ENCODE results near the gene HIBADH. TPM values are rescaled to one million over a fixed set of nuclear protein-coding genes. Genes with fewer than 3 reads are reported as not detected.
"Not testable (repeated sequence)": the region's sequence is repeated elsewhere in the genome, so short reads cannot be mapped to it uniquely, and the experiment has no call there.

Gene HIBADH
- total RNA-seq, 1 experiment from 2014 or later, result 104 TPM

DNA sequence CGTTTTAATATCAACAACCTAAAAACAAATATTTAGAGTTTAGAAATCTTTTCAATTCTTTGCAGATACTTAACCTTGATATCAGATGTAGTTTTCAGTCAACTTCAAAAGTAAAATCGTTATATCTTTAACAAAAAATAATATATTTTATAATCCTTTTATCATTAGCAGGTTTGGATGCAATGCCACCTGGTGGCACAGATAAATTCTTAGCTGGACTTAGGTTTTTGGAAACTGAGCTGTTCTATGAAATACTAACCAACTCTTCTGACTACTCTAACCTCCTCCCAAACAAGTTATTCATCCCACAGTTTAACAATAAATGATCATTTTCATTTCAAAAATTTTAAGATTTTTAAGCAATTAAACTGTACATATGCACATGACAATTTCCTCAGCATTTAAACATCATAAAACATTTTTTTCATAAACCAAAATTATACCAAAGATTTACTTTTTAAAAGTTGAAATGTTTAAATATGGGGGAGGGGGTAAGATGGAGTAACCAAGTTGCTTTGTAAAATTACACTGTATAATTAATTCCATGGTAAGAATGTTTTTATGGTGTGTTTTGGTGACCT, 56.9 kb downstream of the HIBADH start:
- peak; percentile 33 for DNase-seq (ENCODE audit: extremely low read depth, low read depth)

DNA sequence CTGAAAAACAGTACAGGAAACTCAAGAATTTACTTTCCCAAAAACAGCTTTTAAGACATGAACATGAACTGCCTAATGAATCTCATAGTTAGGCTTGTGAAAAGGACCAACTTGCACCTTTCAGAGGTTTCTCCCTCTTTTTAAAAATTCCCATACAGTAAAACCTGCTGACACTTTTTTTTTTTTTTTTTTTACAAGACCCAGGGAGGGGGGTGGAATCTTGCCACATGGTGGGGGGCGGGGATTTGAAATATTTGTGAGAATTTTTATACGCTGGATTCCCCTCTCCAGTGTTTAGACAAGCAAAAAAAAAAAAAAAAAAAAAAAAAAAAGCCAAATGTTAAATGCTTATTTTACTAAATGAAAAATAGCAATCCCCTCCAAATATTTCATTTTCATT, 57.4 kb downstream of the HIBADH start:
- DNase-seq (ENCODE audit: extremely low read depth, low read depth), result no peak

DNA sequence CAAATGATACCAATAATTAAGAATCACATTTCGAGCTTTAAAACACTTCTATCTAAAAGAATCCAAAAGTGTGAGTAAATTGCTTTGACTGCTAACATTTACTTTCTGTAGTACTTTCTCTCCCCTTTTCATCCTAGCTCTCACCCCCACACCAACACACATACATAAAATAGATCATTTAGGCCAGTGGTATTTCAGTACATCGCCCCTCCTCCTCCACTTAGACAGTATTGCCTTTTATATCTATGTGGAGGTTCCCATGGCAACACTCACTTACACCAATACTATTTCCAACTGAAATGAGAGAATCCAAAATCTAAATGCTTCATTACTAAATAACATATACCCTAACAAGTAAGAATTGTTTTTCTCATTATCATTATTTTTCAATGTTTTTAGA, 58.9 kb downstream of the HIBADH start:
- DNase-seq (ENCODE audit: extremely low read depth, low read depth), result no peak

DNA sequence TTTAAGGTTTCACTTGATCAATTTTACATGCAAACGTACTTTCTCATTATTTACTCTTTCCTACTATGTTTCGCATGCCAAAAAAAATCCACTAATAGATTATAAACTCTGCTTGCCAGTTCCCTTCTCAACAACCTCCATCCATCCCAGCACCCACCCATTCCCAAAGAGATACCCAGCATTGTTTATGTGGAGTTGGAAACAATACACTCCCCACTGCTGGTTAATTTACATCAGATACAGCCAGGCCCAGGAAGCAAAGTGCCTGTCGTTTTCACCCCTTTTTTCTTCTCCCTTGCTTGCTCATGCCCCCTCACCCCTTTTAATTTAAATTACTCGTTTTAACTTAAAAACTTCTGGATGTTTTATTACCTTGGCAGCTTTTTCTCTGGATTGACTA, 59.9 kb downstream of the HIBADH start:
- no peak for DNase-seq (ENCODE audit: extremely low read depth, low read depth)

- DNase-seq (ENCODE audit: extremely low read depth, low read depth), result no peak
Measured at GRCh38 chr7:27601217-27601616, 61.5 kb downstream of the HIBADH start.

- DNase-seq (ENCODE audit: extremely low read depth, low read depth), result no peak
Measured at GRCh38 chr7:27600247-27600646, 62.4 kb downstream of the HIBADH start.

- DNase-seq (ENCODE audit: extremely low read depth, low read depth), result no peak
Measured at GRCh38 chr7:27595009-27595408, 67.7 kb downstream of the HIBADH start.

- no peak for DNase-seq (ENCODE audit: extremely low read depth, low read depth)
Measured at GRCh38 chr7:27593226-27593625, 69.5 kb downstream of the HIBADH start.

GRCh38 chr7:27590416-27590815, 72.3 kb downstream of the HIBADH start:
- no peak for DNase-seq (ENCODE audit: extremely low read depth, low read depth)

DNA sequence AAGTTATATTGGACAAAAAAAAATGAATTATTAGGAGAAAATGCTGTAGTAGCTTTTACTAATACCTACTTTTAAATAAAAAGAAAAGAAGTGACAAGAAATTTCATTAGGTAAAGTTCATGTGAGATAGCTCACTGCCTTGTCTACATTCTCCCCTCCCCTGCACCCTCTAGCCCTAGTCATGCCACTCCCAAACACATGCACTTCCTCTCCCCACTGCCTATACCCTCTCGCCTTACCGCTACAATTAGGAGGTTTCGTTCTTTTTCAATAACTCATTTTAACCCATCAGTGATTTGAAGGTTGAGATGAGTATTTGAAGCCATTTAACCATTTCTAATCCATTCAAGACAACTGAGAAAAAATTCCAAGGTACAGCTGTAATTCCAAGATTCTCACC, 75.3 kb downstream of the HIBADH start:
- no peak for DNase-seq (ENCODE audit: extremely low read depth, low read depth)

DNA sequence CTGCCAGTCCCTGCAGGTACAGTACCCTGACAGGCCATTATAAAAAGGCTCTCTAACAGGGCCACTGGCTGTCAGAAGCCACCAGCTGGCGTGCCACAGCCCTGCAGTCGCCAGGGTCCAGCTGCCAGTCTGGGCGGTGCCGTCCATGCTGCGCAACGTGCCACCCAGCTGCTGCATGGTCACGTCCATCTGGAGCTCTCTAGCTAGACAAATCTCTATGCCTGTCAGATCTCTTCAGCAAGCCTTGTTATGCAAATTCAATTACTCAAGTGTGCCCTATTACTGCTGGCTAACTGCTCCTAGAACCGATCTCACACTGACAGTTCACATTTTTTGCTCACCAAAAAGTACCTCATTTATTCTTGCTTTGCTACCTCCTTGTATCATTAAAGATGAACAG, 75.9 kb downstream of the HIBADH start:
- no peak for DNase-seq (ENCODE audit: extremely low read depth, low read depth)

DNA sequence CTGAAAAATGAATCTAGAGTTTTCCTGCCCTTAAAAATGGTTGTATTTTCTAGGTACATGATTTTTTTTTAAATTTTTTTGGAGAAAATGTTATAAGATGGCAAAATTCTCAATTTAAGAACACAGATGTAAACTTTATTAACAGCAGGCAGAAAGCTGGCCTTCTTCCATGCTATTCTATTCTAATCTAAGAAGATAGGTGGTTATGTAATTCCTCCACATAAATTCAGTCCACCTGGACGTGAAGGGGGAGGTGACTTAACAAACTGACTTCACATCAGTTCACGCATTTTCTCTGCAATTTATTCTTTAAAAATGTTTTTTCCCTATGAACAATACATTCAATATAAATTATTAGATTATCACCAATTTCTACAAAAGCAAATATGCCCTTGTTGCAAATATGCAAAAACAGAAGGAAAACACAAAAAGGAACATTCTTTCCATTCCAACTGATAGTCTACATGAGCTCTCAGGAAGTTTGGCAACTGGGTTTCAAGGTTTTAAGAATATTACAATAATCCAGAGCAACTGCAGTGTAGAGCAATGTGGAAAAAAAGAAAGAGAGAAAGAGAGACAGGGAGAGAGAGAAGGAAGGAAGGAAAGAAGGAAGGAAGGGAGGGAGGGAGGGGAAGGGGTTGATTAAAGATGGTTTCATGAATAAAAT, 76.8 kb downstream of the HIBADH start:
- DNase-seq (ENCODE audit: extremely low read depth, low read depth), result no peak

GRCh38 chr7:27581906-27582305, 80.8 kb downstream of the HIBADH start:
- no peak for DNase-seq (ENCODE audit: extremely low read depth, low read depth)

- DNase-seq (ENCODE audit: extremely low read depth, low read depth), result no peak
Measured at GRCh38 chr7:27581119-27581518, 81.6 kb downstream of the HIBADH start.

GRCh38 chr7:27579565-27579964, 83.1 kb downstream of the HIBADH start:
- no peak for DNase-seq (ENCODE audit: extremely low read depth, low read depth)

DNA sequence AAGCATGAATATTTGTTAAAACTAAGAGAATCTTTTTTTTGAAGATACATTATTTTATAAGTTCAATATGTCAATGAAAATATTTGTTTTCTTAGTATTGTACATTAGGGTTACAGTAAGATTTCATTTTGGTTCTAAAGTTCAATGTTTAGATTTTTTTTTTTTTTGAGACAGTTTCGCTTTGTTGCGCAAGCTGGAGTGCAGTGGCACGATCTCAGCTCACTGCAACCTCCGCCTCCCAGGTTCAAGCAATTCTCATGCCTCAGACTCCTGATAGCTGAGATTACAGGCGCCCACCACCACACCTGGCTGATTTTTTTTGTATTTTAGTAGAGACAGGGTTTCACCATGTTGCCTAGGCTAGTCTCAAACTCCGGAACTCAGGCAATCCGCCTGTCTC, 84.5 kb downstream of the HIBADH start:
- DNase-seq (ENCODE audit: extremely low read depth, low read depth), result not testable (repeated sequence)

DNA sequence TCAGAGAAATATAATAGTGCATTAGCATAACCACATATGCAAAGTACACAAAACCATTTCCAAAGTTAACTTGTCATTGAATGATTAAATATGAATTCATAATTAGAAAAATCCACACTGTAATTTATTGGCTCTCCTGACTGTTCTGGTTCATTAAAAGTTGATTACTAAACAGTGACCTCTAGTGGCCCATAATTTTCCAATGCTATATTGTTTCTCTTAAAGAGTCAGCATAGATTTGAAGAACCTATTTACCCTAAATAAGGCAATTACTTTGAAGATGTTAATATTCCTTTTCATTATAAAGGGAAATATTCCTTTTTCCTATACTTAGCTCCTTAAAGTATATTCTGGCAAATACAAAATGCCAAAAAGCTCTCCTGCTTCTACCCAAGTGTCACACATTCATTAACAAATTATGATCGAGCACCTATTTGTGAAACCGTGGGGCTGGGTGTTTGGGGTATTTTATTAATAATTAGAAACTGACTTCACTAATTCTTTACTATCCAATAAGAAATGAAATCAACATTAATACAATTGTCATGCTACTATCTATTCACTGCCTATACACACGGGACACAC, 86.2 kb downstream of the HIBADH start:
- DNase-seq (ENCODE audit: extremely low read depth, low read depth), result peak; percentile 62

- DNase-seq (ENCODE audit: extremely low read depth, low read depth), result no peak
Measured at GRCh38 chr7:27575613-27576012, 87.1 kb downstream of the HIBADH start.

DNA sequence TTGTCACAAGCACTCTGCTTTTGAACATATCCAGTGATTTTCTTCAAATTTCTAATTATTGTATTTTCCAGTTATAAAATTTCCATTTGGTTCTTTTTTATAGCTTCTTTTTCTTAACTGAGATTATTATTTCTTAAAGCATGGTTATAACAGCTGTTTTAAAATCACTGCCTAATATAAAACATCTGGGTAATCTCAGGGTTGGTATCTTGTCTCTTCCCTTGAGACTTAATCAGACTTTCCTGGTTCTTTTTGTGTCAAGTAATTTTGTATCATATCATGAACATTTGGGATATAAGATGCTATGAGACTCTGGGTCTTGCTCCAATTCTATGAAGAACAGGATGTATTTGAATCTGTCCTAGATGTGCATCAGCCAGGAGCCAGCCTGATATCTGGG, 93.6 kb downstream of the HIBADH start:
- DNase-seq (ENCODE audit: extremely low read depth, low read depth), result no peak

DNA sequence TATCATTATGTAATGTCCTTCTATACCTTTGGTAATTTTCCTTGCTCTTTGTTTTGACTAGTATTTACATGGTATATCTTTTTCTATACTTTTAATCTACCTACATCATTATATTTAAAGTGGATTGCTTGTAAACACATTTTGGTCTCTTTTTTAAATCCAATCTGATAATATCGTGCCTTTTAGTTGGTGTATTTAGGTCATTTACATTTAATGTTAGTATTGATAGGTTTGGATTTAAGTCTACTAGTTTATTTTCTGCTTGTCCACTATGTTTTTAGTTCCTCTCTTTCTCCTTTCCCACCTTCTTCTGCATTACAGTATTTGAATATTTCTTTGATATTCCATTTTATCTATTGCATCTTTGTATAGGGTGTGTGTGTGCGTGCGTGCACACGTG, 95.4 kb downstream of the HIBADH start:
- no peak for DNase-seq (ENCODE audit: extremely low read depth, low read depth)

- no peak for DNase-seq (ENCODE audit: extremely low read depth, low read depth)
Measured at GRCh38 chr7:27564881-27565482, 97.7 kb downstream of the HIBADH start.

GRCh38 chr7:27560706-27561235, 101.9 kb downstream of the HIBADH start:
- no peak for DNase-seq (ENCODE audit: extremely low read depth, low read depth)

Data from NCI-H460 (cell line).